ES-I3 (cell line): Measurements from ENCODE around the gene CDK2AP2.

Experiments used
- H3K36me3 ChIP-seq: 2 replicates; pipeline ENCODE4 v1.6.1; 2013; ENCODE audit warnings: mild to moderate bottlenecking, low read length, control low read depth, moderate library complexity; ENCODE audit not compliant: insufficient read depth
- H3K4me1 ChIP-seq: 2 replicates; pipeline ENCODE4 v1.6.1; 2013; ENCODE audit warnings: mild to moderate bottlenecking, control low read depth, low read length; ENCODE audit not compliant: insufficient read depth
- H3K9ac ChIP-seq: 2 replicates; pipeline ENCODE4 v1.6.1; 2013; ENCODE audit warnings: low read depth, mild to moderate bottlenecking, low read length, moderate library complexity
- H3K9me3 ChIP-seq: 2 replicates; pipeline ENCODE4 v1.6.1; 2013; ENCODE audit warnings: mild to moderate bottlenecking, low read length, moderate library complexity; ENCODE audit not compliant: control insufficient read depth, insufficient read depth

Gene CDK2AP2

GRCh38 chr11:67503119-67504004 lies 4.6 kb downstream of the CDK2AP2 start:
- Histone ChIP-seq H3K9ac (peak overlapping the region; percentile 83; the same call in 1 of the 2 replicates), H3K36me3 (no peaks in the 10 kb centered on the region)

GRCh38 chr11:67502328-67502979 lies 5.5 kb downstream of the CDK2AP2 start:
- H3K36me3 ChIP-seq, result no peaks in the 10 kb centered on the region

More at GRCh38 chr11:67503119-67504004, 4.6 kb downstream of the CDK2AP2 start:
- Histone ChIP-seq H3K9me3 (no peaks in the 10 kb centered on the region), H3K4me1 (peaks cover 7% of the 10 kb centered on the region; the same call in 1 of the 2 replicates)

GRCh38 chr11:67501854-67502253 lies 6.1 kb downstream of the CDK2AP2 start:
- Histone ChIP-seq H3K4me1 (peaks cover 7% of the 10 kb centered on the region; the same call in 1 of the 2 replicates), H3K9ac (no peak overlapping the region), H3K9me3 (no peaks in the 10 kb centered on the region), H3K36me3 (no peaks in the 10 kb centered on the region)

More at GRCh38 chr11:67502328-67502979, 5.5 kb downstream of the CDK2AP2 start:
- Histone ChIP-seq H3K4me1 (peaks cover 7% of the 10 kb centered on the region; the same call in 1 of the 2 replicates), H3K9ac (no peak overlapping the region), H3K9me3 (no peaks in the 10 kb centered on the region)

GRCh38 chr11:67500831-67501715 lies 6.9 kb downstream of the CDK2AP2 start:
- Histone ChIP-seq H3K4me1 (peaks cover 7% of the 10 kb centered on the region; the same call in 1 of the 2 replicates), H3K9me3 (no peaks in the 10 kb centered on the region), H3K9ac (no peak overlapping the region), H3K36me3 (no peaks in the 10 kb centered on the region)

- no peaks in the 10 kb centered on the region for H3K9me3 ChIP-seq
- H3K4me1 ChIP-seq, result peaks cover 1% of the 10 kb centered on the region; the same call in 1 of the 2 replicates
Observed at GRCh38 chr11:67500484-67500821, 7.5 kb downstream of the CDK2AP2 start.

GRCh38 chr11:67499808-67500483 lies 8.0 kb downstream of the CDK2AP2 start:
- H3K9me3 ChIP-seq, result no peaks in the 10 kb centered on the region
- H3K36me3 ChIP-seq, result no peaks in the 10 kb centered on the region; the same call in none of the 2 replicates
- H3K4me1 ChIP-seq, result no peaks in the 10 kb centered on the region
- H3K9ac ChIP-seq, result no peak overlapping the region

More at GRCh38 chr11:67500484-67500821, 7.5 kb downstream of the CDK2AP2 start:
- no peaks in the 10 kb centered on the region; the same call in none of the 2 replicates for H3K36me3 ChIP-seq
- H3K9ac ChIP-seq, result no peak overlapping the region

GRCh38 chr11:67498544-67498972 lies 9.4 kb downstream of the CDK2AP2 start:
- H3K9me3 ChIP-seq, result no peaks in the 10 kb centered on the region
- H3K9ac ChIP-seq, result no peak overlapping the region
- no peaks in the 10 kb centered on the region; the same call in none of the 2 replicates for H3K36me3 ChIP-seq
- no peaks in the 10 kb centered on the region for H3K4me1 ChIP-seq

GRCh38 chr11:67497656-67498291 lies 10.2 kb downstream of the CDK2AP2 start:
- Histone ChIP-seq H3K36me3 (no peaks in the 10 kb centered on the region; the same call in none of the 2 replicates), H3K9ac (no peak overlapping the region), H3K9me3 (no peaks in the 10 kb centered on the region), H3K4me1 (no peaks in the 10 kb centered on the region)

GRCh38 chr11:67496113-67496512 lies 11.8 kb downstream of the CDK2AP2 start:
- Histone ChIP-seq H3K36me3 (no peaks in the 10 kb centered on the region; the same call in none of the 2 replicates), H3K9ac (no peak overlapping the region)

GRCh38 chr11:67495234-67496005 lies 12.5 kb downstream of the CDK2AP2 start:
- Histone ChIP-seq H3K9ac (no peak overlapping the region), H3K36me3 (no peaks in the 10 kb centered on the region; the same call in none of the 2 replicates), H3K4me1 (no peaks in the 10 kb centered on the region), H3K9me3 (no peaks in the 10 kb centered on the region)

More at GRCh38 chr11:67496113-67496512, 11.8 kb downstream of the CDK2AP2 start:
- Histone ChIP-seq H3K4me1 (no peaks in the 10 kb centered on the region), H3K9me3 (no peaks in the 10 kb centered on the region)

- no peaks in the 10 kb centered on the region; the same call in none of the 2 replicates for H3K36me3 ChIP-seq
- no peaks in the 10 kb centered on the region for H3K9me3 ChIP-seq
- no peaks in the 10 kb centered on the region for H3K4me1 ChIP-seq
- H3K9ac ChIP-seq, result no peak overlapping the region
Observed at GRCh38 chr11:67494371-67495233, 13.4 kb downstream of the CDK2AP2 start.
